ENCODE data around the gene CAMK1D.

Gene CAMK1D

DNA sequence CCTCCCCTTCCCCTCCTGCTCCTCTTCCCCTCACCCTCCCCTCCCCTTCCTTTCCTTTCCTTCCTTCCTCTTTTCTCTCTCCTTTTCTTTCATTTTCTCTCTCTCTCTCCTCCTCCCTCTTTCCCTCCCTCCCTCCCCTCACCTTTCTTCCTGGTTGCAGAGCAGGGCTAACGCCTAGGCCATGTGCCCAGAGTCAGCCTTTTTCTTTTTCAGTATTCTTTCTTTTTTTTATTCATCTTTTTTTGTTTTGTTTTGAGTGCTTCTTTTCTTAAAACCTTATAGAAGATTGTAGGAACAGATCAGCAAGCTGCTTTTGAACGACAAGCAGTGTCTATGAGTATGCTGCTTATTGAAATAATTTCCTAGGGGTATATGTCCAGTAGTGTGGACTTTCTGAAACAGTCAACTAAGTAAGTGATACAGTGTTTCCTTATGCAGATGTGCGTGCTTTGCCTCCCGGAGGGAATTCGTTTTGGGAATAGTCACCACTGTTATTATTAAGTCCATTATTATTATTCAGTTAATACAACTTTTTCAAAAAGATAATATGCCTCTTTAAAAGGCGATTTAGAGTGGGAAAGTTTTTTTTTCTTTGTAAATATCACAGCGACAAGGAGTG, 219.2 kb downstream of the CAMK1D start:
- no peaks in the 10 kb centered on the region for H4K20me1 ChIP-seq (ENCODE audit: control insufficient read depth, insufficient read depth, low read depth, low read length)
- H3K4me3 ChIP-seq (ENCODE audit: low read length), result no peak overlapping the region
- H3K36me3 ChIP-seq (ENCODE audit: control insufficient read depth, low read length), result peaks cover 5% of the 10 kb centered on the region; the same call in 1 of the 2 replicates
- H3K9me3 ChIP-seq (ENCODE audit: control insufficient read depth, insufficient read depth, low read length), result no peaks in the 10 kb centered on the region
- H3K4me2 ChIP-seq (ENCODE audit: low read length), result no peak overlapping the region
- peaks cover 64% of the 10 kb centered on the region for H3K79me2 ChIP-seq (ENCODE audit: control insufficient read depth, low read length)
- H3K4me1 ChIP-seq (ENCODE audit: control insufficient read depth, low read length), result peaks cover 7% of the 10 kb centered on the region; the same call in 1 of the 2 replicates
- H3K27ac ChIP-seq (ENCODE audit: low read depth, low read length), result no peak overlapping the region
- TF ChIP-seq, protein P1, sequence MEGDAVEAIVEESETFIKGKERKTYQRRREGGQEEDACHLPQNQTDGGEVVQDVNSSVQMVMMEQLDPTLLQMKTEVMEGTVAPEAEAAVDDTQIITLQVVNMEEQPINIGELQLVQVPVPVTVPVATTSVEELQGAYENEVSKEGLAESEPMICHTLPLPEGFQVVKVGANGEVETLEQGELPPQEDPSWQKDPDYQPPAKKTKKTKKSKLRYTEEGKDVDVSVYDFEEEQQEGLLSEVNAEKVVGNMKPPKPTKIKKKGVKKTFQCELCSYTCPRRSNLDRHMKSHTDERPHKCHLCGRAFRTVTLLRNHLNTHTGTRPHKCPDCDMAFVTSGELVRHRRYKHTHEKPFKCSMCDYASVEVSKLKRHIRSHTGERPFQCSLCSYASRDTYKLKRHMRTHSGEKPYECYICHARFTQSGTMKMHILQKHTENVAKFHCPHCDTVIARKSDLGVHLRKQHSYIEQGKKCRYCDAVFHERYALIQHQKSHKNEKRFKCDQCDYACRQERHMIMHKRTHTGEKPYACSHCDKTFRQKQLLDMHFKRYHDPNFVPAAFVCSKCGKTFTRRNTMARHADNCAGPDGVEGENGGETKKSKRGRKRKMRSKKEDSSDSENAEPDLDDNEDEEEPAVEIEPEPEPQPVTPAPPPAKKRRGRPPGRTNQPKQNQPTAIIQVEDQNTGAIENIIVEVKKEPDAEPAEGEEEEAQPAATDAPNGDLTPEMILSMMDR (IDR thresholded peaks at IDR 0.05; ENCODE audit: low read depth, low read length, poor library complexity, severe bottlenecking), result no peak
- no peak for TF ChIP-seq EZH2phosphoT487 (IDR thresholded peaks at IDR 0.05; ENCODE audit: borderline replicate concordance, low read length)
- H3F3A ChIP-seq (ENCODE audit: control insufficient read depth, insufficient read depth), result no peaks in the 10 kb centered on the region
- H3K9me2 ChIP-seq (replicated peaks; ENCODE audit: control insufficient read depth, low read length), result no peaks in the 10 kb centered on the region
- H3K27me3 ChIP-seq (ENCODE audit: control insufficient read depth, low read length), result no peaks in the 10 kb centered on the region

DNA sequence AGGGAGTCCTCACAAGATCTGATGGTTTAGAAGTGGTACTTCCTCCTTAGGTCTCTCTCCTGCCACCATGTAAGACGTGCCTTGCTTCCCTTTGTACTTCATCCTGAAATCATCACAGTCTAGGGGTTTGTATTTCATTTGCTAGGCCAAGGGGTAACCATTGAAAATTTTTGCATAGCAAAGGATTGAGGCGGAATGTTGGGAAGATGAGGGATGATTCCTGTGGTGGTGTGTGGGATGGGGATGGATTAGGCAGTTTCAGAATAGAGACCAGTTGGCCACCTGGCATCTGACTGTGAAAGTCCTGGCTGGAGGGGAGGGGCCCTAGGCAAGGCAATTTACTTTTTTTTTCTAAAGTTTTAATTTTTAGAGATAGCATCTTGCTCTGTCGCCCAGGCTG, 222.9 kb downstream of the CAMK1D start:
- Histone ChIP-seq H3K9me2 (replicated peaks; ENCODE audit: control insufficient read depth, low read length) (no peaks in the 10 kb centered on the region), H3K27me3 (ENCODE audit: control insufficient read depth, low read length) (no peaks in the 10 kb centered on the region)

DNA sequence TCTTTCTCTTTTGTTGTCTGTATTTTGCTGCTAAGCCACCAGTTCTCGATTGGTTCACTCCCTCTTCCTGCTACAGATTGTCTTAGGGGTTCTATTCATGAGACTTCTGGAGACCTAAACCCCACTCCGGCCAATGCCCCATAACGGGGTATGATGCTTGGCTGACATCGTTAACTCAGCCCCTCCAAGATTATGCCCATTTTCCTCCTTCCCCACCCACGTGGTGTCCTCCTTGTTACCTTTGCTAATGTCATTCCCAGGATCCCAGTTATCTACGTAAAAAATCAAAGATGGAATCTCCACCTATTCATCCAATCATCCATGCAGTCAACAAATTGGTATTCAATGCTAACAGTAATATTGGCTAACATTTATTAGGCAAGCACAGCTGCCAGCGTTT, 228.3 kb downstream of the CAMK1D start:
- H3K27ac ChIP-seq (ENCODE audit: low read depth, low read length), result no peak overlapping the region
- no peak overlapping the region for H3K4me2 ChIP-seq (ENCODE audit: low read length)
- H3K27me3 ChIP-seq (ENCODE audit: control insufficient read depth, low read length), result no peaks in the 10 kb centered on the region
- H3F3A ChIP-seq (ENCODE audit: control insufficient read depth, insufficient read depth), result no peaks in the 10 kb centered on the region
- H3K36me3 ChIP-seq (ENCODE audit: control insufficient read depth, low read length), result peaks cover 9% of the 10 kb centered on the region; the same call in 1 of the 2 replicates
- no peaks in the 10 kb centered on the region; the same call in 1 of the 2 replicates for H3K9me3 ChIP-seq (ENCODE audit: control insufficient read depth, insufficient read depth, low read length)
- TF ChIP-seq, protein P1 (IDR thresholded peaks at IDR 0.05; ENCODE audit: low read depth, low read length, poor library complexity, severe bottlenecking), result no peak
- TF ChIP-seq EZH2phosphoT487 (IDR thresholded peaks at IDR 0.05; ENCODE audit: borderline replicate concordance, low read length), result no peak
- no peaks in the 10 kb centered on the region for H4K20me1 ChIP-seq (ENCODE audit: control insufficient read depth, insufficient read depth, low read depth, low read length)
- H3K4me1 ChIP-seq (ENCODE audit: control insufficient read depth, low read length), result no peaks in the 10 kb centered on the region
- H3K4me3 ChIP-seq (ENCODE audit: low read length), result no peak overlapping the region
- peaks cover 50% of the 10 kb centered on the region for H3K79me2 ChIP-seq (ENCODE audit: control insufficient read depth, low read length)
- H3K9me2 ChIP-seq (replicated peaks; ENCODE audit: control insufficient read depth, low read length), result no peaks in the 10 kb centered on the region

More for the DNA sequence above, 222.9 kb downstream of the CAMK1D start:
- peaks cover 9% of the 10 kb centered on the region; the same call in 1 of the 2 replicates for H3K36me3 ChIP-seq (ENCODE audit: control insufficient read depth, low read length)
- H4K20me1 ChIP-seq (ENCODE audit: control insufficient read depth, insufficient read depth, low read depth, low read length), result no peaks in the 10 kb centered on the region
- peaks cover 37% of the 10 kb centered on the region for H3K79me2 ChIP-seq (ENCODE audit: control insufficient read depth, low read length)
- no peaks in the 10 kb centered on the region for H3F3A ChIP-seq (ENCODE audit: control insufficient read depth, insufficient read depth)
- H3K27ac ChIP-seq (ENCODE audit: low read depth, low read length), result no peak overlapping the region
- peaks cover 7% of the 10 kb centered on the region; the same call in 1 of the 2 replicates for H3K4me1 ChIP-seq (ENCODE audit: control insufficient read depth, low read length)
- TF ChIP-seq, protein P1 (IDR thresholded peaks at IDR 0.05; ENCODE audit: low read depth, low read length, poor library complexity, severe bottlenecking), result no peak
- TF ChIP-seq EZH2phosphoT487 (IDR thresholded peaks at IDR 0.05; ENCODE audit: borderline replicate concordance, low read length), result no peak
- no peak overlapping the region for H3K4me2 ChIP-seq (ENCODE audit: low read length)
- no peaks in the 10 kb centered on the region; the same call in 1 of the 2 replicates for H3K9me3 ChIP-seq (ENCODE audit: control insufficient read depth, insufficient read depth, low read length)
- H3K4me3 ChIP-seq (ENCODE audit: low read length), result no peak overlapping the region

Data from DOHH2 (cell line).